Hepatocyte (in vitro differentiated cells): Measurements from ENCODE around the gene ATXN1. TPM values are rescaled to one million over a fixed set of nuclear protein-coding genes. Genes with fewer than 3 reads are reported as not detected.

Experiments
- DNase-seq: peaks from one replicate; pipeline ENCODE4 v3.0.0-alpha.2; 2016; ENCODE audit warnings: low spot score
- H2AFZ ChIP-seq: fragments of 200-600 bp; sonication (generic); 2 replicates; pipeline ENCODE4 v1.6.0; 2016; ENCODE audit warnings: antibody characterized with exemption, mild to moderate bottlenecking
- H3K27ac ChIP-seq: fragments of 200-600 bp; sonication (generic); 2 replicates; pipeline ENCODE4 v1.5.1; 2016; ENCODE audit warnings: mild to moderate bottlenecking
- H3K27me3 ChIP-seq: fragments of 200-600 bp; sonication (generic); 2 replicates; pipeline ENCODE4 v1.6.1; 2016
- H3K36me3 ChIP-seq: fragments of 200-600 bp; sonication (generic); replicated peaks from 2 replicates; pipeline ENCODE4 v1.5.1; 2016; ENCODE audit warnings: low read depth; ENCODE audit not compliant: insufficient read depth
- H3K4me1 ChIP-seq: fragments of 200-600 bp; sonication (generic); 2 replicates; pipeline ENCODE4 v1.5.1; 2016; ENCODE audit warnings: mild to moderate bottlenecking, moderate library complexity; ENCODE audit not compliant: insufficient read depth
- H3K4me2 ChIP-seq: fragments of 200-600 bp; sonication (generic); 2 replicates; pipeline ENCODE4 v1.6.0; 2016
- H3K4me3 ChIP-seq: fragments of 200-600 bp; sonication (generic); 2 replicates; pipeline ENCODE4 v1.5.1; 2016; ENCODE audit warnings: mild to moderate bottlenecking
- H3K79me2 ChIP-seq: fragments of 200-600 bp; sonication (generic); 2 replicates; pipeline ENCODE4 v1.6.0; 2017; ENCODE audit warnings: mild to moderate bottlenecking
- H3K9me2 ChIP-seq: fragments of 200-600 bp; sonication (generic); replicated peaks from 2 replicates; pipeline ENCODE4 v1.6.0; 2017; ENCODE audit warnings: mild to moderate bottlenecking; ENCODE audit not compliant: insufficient read depth
- H3K9me3 ChIP-seq: fragments of 200-600 bp; sonication (generic); 2 replicates; pipeline ENCODE4 v1.5.1; 2016; ENCODE audit warnings: low read depth, mild to moderate bottlenecking
- H4K20me1 ChIP-seq: fragments of 200-600 bp; sonication (generic); 2 replicates; pipeline ENCODE4 v1.6.0; 2016; ENCODE audit warnings: mild to moderate bottlenecking; ENCODE audit not compliant: insufficient read depth, poor library complexity, severe bottlenecking
- EZH2 ChIP-seq: fragments of 200-600 bp; sonication (generic); IDR thresholded peaks from 2 replicates; pipeline ENCODE4 v1.6.1; 2016; ENCODE audit warnings: antibody characterized with exemption, mild to moderate bottlenecking, borderline replicate concordance
- EZH2phosphoT487 ChIP-seq: fragments of 200-600 bp; sonication (generic); IDR thresholded peaks from one replicate; pipeline ENCODE4 v1.6.1; 2018; ENCODE audit warnings: antibody characterized with exemption, mild to moderate bottlenecking, low read depth, moderate library complexity; ENCODE audit not compliant: unreplicated experiment, severe bottlenecking
- WGBS: methylation state at CpG from one replicate; pipeline ENCODE4 v1.1.6; 2016; ENCODE audit warnings: low lambda C conversion rate; ENCODE audit errors: missing lambda C conversion rate; 5-methylcytosine and 5-hydroxymethylcytosine counted together
- polyA plus RNA-seq: library from polyadenylated mRNA; unstranded; fragments of >200 nt; fragmentation: Nextera tagmentation; extraction: Ambion mirVana; gene quantifications from 2 replicates; pipeline ENCODE4 v1.2.1, GENCODE V29; 2016
- total RNA-seq: library from RNA; depleted of rRNA; stranded (reverse); fragments of >200 nt; gene quantifications from 2 replicates; pipeline ENCODE4 v1.2.3, GENCODE V29; 2014
- TF ChIP-seq, protein P1 (sequence below): fragments of 200-600 bp; sonication (generic); IDR thresholded peaks from 2 replicates; pipeline ENCODE4 v1.5.1; 2016; ENCODE audit warnings: antibody characterized with exemption, mild to moderate bottlenecking; ENCODE audit not compliant: poor library complexity

ATXN1 gene
- total and polyA plus RNA-seq, 2 experiments from 2014 or later, result 14.7 to 32.6 TPM

DNA sequence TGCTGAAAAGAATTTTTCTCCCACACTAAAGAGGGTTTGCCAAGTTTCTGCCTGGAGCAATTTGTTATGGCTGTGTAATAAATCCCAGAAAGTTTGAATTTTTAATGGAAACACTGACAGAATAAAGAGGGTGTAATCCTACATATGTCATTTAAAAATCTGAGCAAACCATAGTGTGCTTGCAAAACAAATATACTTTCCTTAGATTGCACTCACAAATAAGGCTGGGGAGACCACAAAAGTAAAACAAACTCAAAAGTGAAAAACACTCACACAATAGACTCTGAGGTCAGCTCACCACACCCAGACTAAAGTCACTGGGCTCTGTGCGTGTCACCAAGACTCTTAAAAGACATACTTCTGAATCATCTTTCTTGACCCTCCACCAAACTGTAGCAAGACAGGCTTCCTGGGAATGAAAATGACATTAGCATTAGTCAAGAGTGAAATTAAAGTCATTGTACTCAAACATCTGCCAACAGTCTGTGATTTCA is 4.8 kb upstream of the ATXN1 start:
- no peak overlapping the region for H3K4me3 ChIP-seq
- no peaks in the 10 kb centered on the region for H3K9me3 ChIP-seq
- no peaks in the 10 kb centered on the region for H4K20me1 ChIP-seq
- no peaks in the 10 kb centered on the region for H3K36me3 ChIP-seq
- H2AFZ ChIP-seq, result no peak overlapping the region
- H3K4me1 ChIP-seq, result peaks cover 23% of the 10 kb centered on the region
- peak; percentile 28 for DNase-seq
- no peak overlapping the region for H3K4me2 ChIP-seq
- H3K27me3 ChIP-seq, result no peaks in the 10 kb centered on the region
- H3K79me2 ChIP-seq, result no peaks in the 10 kb centered on the region
- H3K27ac ChIP-seq, result no peak overlapping the region
- TF ChIP-seq EZH2 (no peak), EZH2phosphoT487 (no peak)
- TF ChIP-seq, protein P1, sequence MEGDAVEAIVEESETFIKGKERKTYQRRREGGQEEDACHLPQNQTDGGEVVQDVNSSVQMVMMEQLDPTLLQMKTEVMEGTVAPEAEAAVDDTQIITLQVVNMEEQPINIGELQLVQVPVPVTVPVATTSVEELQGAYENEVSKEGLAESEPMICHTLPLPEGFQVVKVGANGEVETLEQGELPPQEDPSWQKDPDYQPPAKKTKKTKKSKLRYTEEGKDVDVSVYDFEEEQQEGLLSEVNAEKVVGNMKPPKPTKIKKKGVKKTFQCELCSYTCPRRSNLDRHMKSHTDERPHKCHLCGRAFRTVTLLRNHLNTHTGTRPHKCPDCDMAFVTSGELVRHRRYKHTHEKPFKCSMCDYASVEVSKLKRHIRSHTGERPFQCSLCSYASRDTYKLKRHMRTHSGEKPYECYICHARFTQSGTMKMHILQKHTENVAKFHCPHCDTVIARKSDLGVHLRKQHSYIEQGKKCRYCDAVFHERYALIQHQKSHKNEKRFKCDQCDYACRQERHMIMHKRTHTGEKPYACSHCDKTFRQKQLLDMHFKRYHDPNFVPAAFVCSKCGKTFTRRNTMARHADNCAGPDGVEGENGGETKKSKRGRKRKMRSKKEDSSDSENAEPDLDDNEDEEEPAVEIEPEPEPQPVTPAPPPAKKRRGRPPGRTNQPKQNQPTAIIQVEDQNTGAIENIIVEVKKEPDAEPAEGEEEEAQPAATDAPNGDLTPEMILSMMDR, result no peak
- H3K9me2 ChIP-seq, result no peaks in the 10 kb centered on the region
- WGBS, result 63% methylated on average over 1 of the region's 1 CpG

DNA sequence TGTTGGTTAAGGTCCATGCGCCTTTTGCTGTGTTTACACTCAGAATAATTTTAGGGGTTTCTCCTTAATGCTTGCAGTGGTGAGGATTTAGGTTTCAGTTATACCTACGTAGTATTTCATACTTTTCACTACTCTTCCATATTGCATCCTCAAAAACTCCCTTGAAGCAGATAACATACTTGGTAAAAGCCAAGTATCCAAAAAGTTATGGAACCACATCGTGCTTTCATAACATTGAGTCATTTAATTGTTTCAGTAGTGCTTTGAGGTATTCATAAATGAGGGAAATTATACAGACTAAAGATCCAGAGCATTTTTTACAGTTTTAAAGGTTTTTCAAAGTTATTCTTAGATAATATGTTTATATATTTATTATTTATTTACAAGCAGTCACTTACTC is 4.0 kb upstream of the ATXN1 start:
- H3K4me1 ChIP-seq, result peaks cover 23% of the 10 kb centered on the region
- no peak overlapping the region for H3K4me3 ChIP-seq
- DNase-seq, result no peak
- H3K36me3 ChIP-seq, result no peaks in the 10 kb centered on the region
- no peaks in the 10 kb centered on the region for H3K9me2 ChIP-seq
- no peaks in the 10 kb centered on the region for H3K9me3 ChIP-seq
- H2AFZ ChIP-seq, result no peak overlapping the region
- TF ChIP-seq EZH2 (no peak), EZH2phosphoT487 (no peak)
- TF ChIP-seq, protein P1, result no peak
- no peaks in the 10 kb centered on the region for H4K20me1 ChIP-seq
- no peak overlapping the region for H3K4me2 ChIP-seq
- H3K27me3 ChIP-seq, result no peaks in the 10 kb centered on the region
- H3K27ac ChIP-seq, result no peak overlapping the region
- no peaks in the 10 kb centered on the region for H3K79me2 ChIP-seq
- WGBS, result 95% methylated on average over 3 of the region's 3 CpGs

DNA sequence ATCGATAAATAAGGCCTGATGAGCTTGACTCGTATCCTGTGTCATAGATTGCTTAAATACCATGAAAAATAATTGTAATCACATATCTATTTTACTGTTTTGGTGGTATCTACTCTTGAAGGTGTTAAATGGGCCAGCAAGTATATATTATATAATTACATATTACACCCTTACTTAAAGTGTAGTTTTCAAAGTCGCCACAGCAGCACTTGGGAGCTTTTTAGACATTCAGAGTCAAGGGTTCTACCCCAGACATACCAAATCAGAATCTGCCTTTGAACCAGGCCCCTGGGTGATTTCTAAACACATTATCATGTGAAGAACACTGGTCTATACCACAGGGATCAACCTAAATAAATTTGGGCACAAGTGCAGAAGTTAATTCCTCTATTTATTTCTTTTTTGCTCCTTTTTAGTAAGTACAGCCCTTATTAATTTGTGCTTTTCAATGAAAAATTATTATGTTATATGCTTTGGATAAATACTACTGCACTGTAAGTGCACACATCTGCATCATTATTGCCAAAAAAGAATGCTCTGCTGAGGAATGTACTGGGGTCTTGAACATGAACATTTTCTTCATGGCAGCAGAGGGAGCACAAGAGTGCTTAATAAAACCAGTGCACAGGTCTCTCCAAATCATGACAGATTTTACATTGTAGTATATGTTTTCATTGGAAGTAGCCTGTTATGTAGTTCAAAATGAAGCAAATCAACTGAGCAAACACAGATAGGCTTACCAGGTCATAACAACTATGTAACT is 3.1 kb upstream of the ATXN1 start:
- no peaks in the 10 kb centered on the region for H3K27me3 ChIP-seq
- no peaks in the 10 kb centered on the region for H3K9me3 ChIP-seq
- H4K20me1 ChIP-seq, result no peaks in the 10 kb centered on the region
- peaks cover 20% of the 10 kb centered on the region for H3K4me1 ChIP-seq
- TF ChIP-seq EZH2phosphoT487, result no peak
- TF ChIP-seq, protein P1, result peak; percentile 59
- DNase-seq, result peak; percentile 55
- H2AFZ ChIP-seq, result no peak overlapping the region
- peak overlapping the region; percentile 88 for H3K4me2 ChIP-seq
- H3K9me2 ChIP-seq, result no peaks in the 10 kb centered on the region
- WGBS, result 95% methylated on average over 3 of the region's 3 CpGs
- no peak overlapping the region for H3K4me3 ChIP-seq
- no peaks in the 10 kb centered on the region for H3K36me3 ChIP-seq
- H3K27ac ChIP-seq, result no peak overlapping the region
- H3K79me2 ChIP-seq, result no peaks in the 10 kb centered on the region
